Endothelial cell (in vitro differentiated cells): ENCODE results near the gene ARHGEF28. TPM values are rescaled to one million over a fixed set of nuclear protein-coding genes. Genes with fewer than 3 reads are reported as not detected.

Source experiments
- DNase-seq: peaks from one replicate; pipeline ENCODE4 v3.0.0; 2021; ENCODE audit warnings: low spot score
- H3K27ac Mint-ChIP-seq: one replicate; pipeline ENCODE4 v1.8.0; 2021; ENCODE audit warnings: mixed read lengths, inconsistent platforms; ENCODE audit not compliant: unreplicated experiment
- H3K27me3 Mint-ChIP-seq: one replicate; pipeline ENCODE4 v1.8.0; 2021; ENCODE audit warnings: mild to moderate bottlenecking, moderate library complexity, mixed read lengths, inconsistent platforms; ENCODE audit not compliant: unreplicated experiment
- H3K36me3 Mint-ChIP-seq: one replicate; pipeline ENCODE4 v1.8.0; 2021; ENCODE audit warnings: mild to moderate bottlenecking, low read depth, mixed read lengths, inconsistent platforms; ENCODE audit not compliant: unreplicated experiment
- H3K4me1 Mint-ChIP-seq: one replicate; pipeline ENCODE4 v1.8.0; 2021; ENCODE audit warnings: mild to moderate bottlenecking, mixed read lengths, inconsistent platforms; ENCODE audit not compliant: unreplicated experiment
- H3K4me3 Mint-ChIP-seq: one replicate; pipeline ENCODE4 v1.8.0; 2021; ENCODE audit warnings: mild to moderate bottlenecking, mixed read lengths, inconsistent platforms; ENCODE audit not compliant: unreplicated experiment
- H3K9me3 Mint-ChIP-seq: one replicate; pipeline ENCODE4 v1.8.0; 2021; ENCODE audit warnings: mixed read lengths, inconsistent platforms; ENCODE audit not compliant: unreplicated experiment
- CTCF ChIP-seq: fragments of 200-600 bp; sonication (generic); IDR thresholded peaks from one replicate; pipeline ENCODE4 v1.5.0; 2021; ENCODE audit warnings: antibody characterized with exemption; ENCODE audit not compliant: unreplicated experiment
- total RNA-seq: library from RNA; stranded (reverse); fragmentation: NEBNext Ultra II Directional; extraction: Animal tissue kit (Norgen Biotek cat#: 25700); gene quantifications from one replicate; pipeline ENCODE4 v1.2.1, GENCODE V29; 2021; ENCODE audit not compliant: unreplicated experiment

Gene ARHGEF28
- total RNA-seq, 1 donor from 2014 or later = 1.5 TPM

GRCh38 chr5:73698011-73698410 is 72.0 kb downstream of the ARHGEF28 start:
- H3K9me3 Mint-ChIP-seq = no peaks in the 10 kb centered on the region
- no peak overlapping the region for H3K27ac Mint-ChIP-seq
- H3K4me3 Mint-ChIP-seq = no peak overlapping the region
- TF ChIP-seq CTCF = no peak
- H3K4me1 Mint-ChIP-seq = peaks cover 36% of the 10 kb centered on the region
- H3K36me3 Mint-ChIP-seq = no peaks in the 10 kb centered on the region
- no peak for DNase-seq
- H3K27me3 Mint-ChIP-seq = no peaks in the 10 kb centered on the region

DNA sequence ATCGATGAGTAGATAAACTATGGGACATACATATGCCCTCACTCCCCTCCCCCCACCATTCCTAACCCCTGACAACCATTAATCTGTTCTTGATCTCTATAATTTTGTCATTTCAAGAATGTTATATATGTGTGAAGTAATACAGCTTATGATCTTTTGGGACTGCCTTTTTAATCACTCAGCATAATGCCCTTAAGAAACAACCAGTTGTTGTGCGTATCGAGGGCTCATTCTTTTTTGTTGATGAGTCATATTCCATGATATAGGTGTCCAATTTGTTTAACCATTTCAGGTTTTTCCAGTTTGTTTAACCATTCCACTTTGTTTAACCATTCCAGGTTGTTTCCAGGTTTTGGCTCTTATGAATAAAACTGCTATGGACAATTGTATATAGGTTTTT is 75.6 kb downstream of the ARHGEF28 start:
- H3K27ac Mint-ChIP-seq = no peak overlapping the region
- H3K4me1 Mint-ChIP-seq = peaks cover 26% of the 10 kb centered on the region
- no peaks in the 10 kb centered on the region for H3K9me3 Mint-ChIP-seq
- H3K36me3 Mint-ChIP-seq = no peaks in the 10 kb centered on the region
- H3K4me3 Mint-ChIP-seq = no peak overlapping the region
- H3K27me3 Mint-ChIP-seq = peaks cover 1% of the 10 kb centered on the region
- DNase-seq = no peak
- TF ChIP-seq CTCF = no peak

DNA sequence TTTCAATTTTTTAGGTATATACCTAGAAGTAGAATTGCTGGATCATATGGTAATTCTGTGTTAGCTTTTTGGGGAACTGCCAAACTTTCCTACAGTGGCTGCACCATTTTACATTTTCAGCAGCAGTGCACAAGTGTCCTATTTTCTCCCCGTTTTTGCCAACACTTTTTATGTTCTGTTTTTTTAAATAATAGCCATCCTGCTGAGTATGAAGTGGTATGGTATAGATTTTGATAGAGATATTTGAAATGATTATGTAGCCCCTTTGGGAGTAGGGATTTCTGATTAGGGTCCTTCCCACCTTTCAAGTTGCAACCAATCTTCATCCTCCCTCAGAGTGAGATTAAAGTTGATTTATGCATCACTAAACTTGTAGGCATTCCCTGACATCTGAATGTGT is 76.5 kb downstream of the ARHGEF28 start:
- H3K9me3 Mint-ChIP-seq = no peaks in the 10 kb centered on the region

GRCh38 chr5:73702951-73703350 is 77.0 kb downstream of the ARHGEF28 start:
- no peak for TF ChIP-seq CTCF
- Mint-ChIP-seq H3K27me3 (peaks cover 1% of the 10 kb centered on the region), H3K27ac (no peak overlapping the region), H3K9me3 (no peaks in the 10 kb centered on the region), H3K4me3 (no peak overlapping the region), H3K4me1 (peaks cover 14% of the 10 kb centered on the region), H3K36me3 (no peaks in the 10 kb centered on the region)
- DNase-seq = no peak

More for the DNA sequence above, 76.5 kb downstream of the ARHGEF28 start:
- no peak overlapping the region for H3K27ac Mint-ChIP-seq
- peaks cover 16% of the 10 kb centered on the region for H3K4me1 Mint-ChIP-seq
- peaks cover 1% of the 10 kb centered on the region for H3K27me3 Mint-ChIP-seq
- H3K36me3 Mint-ChIP-seq = no peaks in the 10 kb centered on the region
- TF ChIP-seq CTCF = no peak
- no peak overlapping the region for H3K4me3 Mint-ChIP-seq
- DNase-seq = no peak

DNA sequence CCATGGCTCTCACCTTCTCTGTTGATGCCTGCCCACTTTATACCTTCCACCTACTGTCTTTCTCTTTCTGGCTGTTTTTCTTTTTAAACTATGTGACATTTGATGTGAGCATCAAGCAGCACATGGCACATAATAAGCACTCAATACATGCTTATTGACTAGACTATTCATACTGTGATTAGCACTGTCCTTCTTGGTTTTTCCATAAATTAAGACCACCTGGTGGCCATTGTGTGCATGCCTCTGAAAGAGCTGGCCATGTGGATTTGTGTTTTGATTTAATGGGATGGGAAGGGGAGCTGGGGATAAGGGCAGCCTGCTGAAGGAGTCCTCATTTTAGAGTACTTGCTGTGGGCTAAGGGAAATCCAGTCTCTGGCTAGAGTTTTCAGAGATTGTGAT is 79.4 kb downstream of the ARHGEF28 start:
- Mint-ChIP-seq H3K4me3 (no peak overlapping the region), H3K36me3 (no peaks in the 10 kb centered on the region), H3K4me1 (peaks cover 3% of the 10 kb centered on the region), H3K27ac (no peak overlapping the region), H3K9me3 (no peaks in the 10 kb centered on the region), H3K27me3 (peaks cover 1% of the 10 kb centered on the region)
- no peak for DNase-seq
- no peak for TF ChIP-seq CTCF
